ENCODE results near the gene TRIM38. TPM values are rescaled to one million over a fixed set of nuclear protein-coding genes. Genes with fewer than 3 reads are reported as not detected.
"Not testable (repeated sequence)": the region's sequence is repeated elsewhere in the genome, so short reads cannot be mapped to it uniquely, and the experiment has no call there.

The TRIM38 gene
- 5.0 and 5.4 TPM in 2 replicates for total RNA-seq (2014; rRNA removed; shearing (Covaris generic))

GRCh38 chr6:25962149-25963127 is at the start of gene TRIM38:
Gene TRIM38, plus strand, starts transcription at chr6:25962802. Its CDS starts 3,721 bp downstream, at chr6:25966523.
- DNase-seq (ENCODE audit: low read depth): peak; percentile 87

GRCh38 chr6:25913741-25914140 is 48.9 kb upstream of the TRIM38 start:
- no peak for DNase-seq (ENCODE audit: low read depth)

GRCh38 chr6:25916330-25916729 is 46.3 kb upstream of the TRIM38 start:
- no peak for DNase-seq (ENCODE audit: low read depth)

GRCh38 chr6:25916789-25917490 is 45.7 kb upstream of the TRIM38 start:
- no peak for DNase-seq (ENCODE audit: low read depth)

GRCh38 chr6:25918083-25918683 is 44.4 kb upstream of the TRIM38 start:
- DNase-seq (ENCODE audit: low read depth): no peak

GRCh38 chr6:25919657-25920056 is 42.9 kb upstream of the TRIM38 start:
- no peak for DNase-seq (ENCODE audit: low read depth)

- DNase-seq (ENCODE audit: low read depth): no peak
Observed at GRCh38 chr6:25921525-25922203, 40.9 kb upstream of the TRIM38 start.

- DNase-seq (ENCODE audit: low read depth): no peak
Observed at GRCh38 chr6:25922301-25922700, 40.3 kb upstream of the TRIM38 start.

- no peak for DNase-seq (ENCODE audit: low read depth)
Observed at GRCh38 chr6:25925876-25926275, 36.7 kb upstream of the TRIM38 start.

GRCh38 chr6:25927178-25927577 is 35.4 kb upstream of the TRIM38 start:
- DNase-seq (ENCODE audit: low read depth): no peak

GRCh38 chr6:25927756-25928216 is 34.8 kb upstream of the TRIM38 start:
- no peak for DNase-seq (ENCODE audit: low read depth)

- no peak for DNase-seq (ENCODE audit: low read depth)
Observed at GRCh38 chr6:25928562-25929324, 33.9 kb upstream of the TRIM38 start.

GRCh38 chr6:25929785-25930184 is 32.8 kb upstream of the TRIM38 start:
- not testable (repeated sequence) for DNase-seq (ENCODE audit: low read depth)

- DNase-seq (ENCODE audit: low read depth): no peak
Observed at GRCh38 chr6:25930532-25931410, 31.8 kb upstream of the TRIM38 start, which contains the start of gene SLC17A2. Gene SLC17A2, minus strand, starts transcription at chr6:25930691. Its CDS starts 4,895 bp downstream, at chr6:25925796.

GRCh38 chr6:25931411-25931709 is 31.2 kb upstream of the TRIM38 start:
- no peak for DNase-seq (ENCODE audit: low read depth)

GRCh38 chr6:25934156-25934555 is 28.4 kb upstream of the TRIM38 start:
- no peak for DNase-seq (ENCODE audit: low read depth)

- no peak for DNase-seq (ENCODE audit: low read depth)
Observed at GRCh38 chr6:25934735-25935313, 27.8 kb upstream of the TRIM38 start.

- no peak for DNase-seq (ENCODE audit: low read depth)
Observed at GRCh38 chr6:25935953-25936352, 26.6 kb upstream of the TRIM38 start.

- DNase-seq (ENCODE audit: low read depth): no peak
Observed at GRCh38 chr6:25939593-25939992, 23.0 kb upstream of the TRIM38 start.
